ENCODE results near the gene CST7. TPM values are rescaled to one million over a fixed set of nuclear protein-coding genes. Genes with fewer than 3 reads are reported as not detected.

CST7 gene
- total RNA-seq, 1 experiment from 2014 or later: not detected

GRCh38 chr20:24963672-24964505 lies 14.8 kb downstream of the CST7 start:
- ChIA-PET CTCF (no interaction called here), POLR2A (no interaction called here)
- Histone ChIP-seq H3K27me3 (ENCODE audit: control insufficient read depth, insufficient read depth, low read length) (no peaks in the 10 kb centered on the region), H3K27ac (ENCODE audit: low read length) (no peak overlapping the region), H3K4me1 (ENCODE audit: control insufficient read depth, insufficient read depth, low read length) (no peaks in the 10 kb centered on the region), H3K9me3 (ENCODE audit: control insufficient read depth, insufficient read depth, low read depth, low read length) (no peaks in the 10 kb centered on the region), H3K36me3 (ENCODE audit: control insufficient read depth, insufficient read depth, low read length) (peaks cover 2% of the 10 kb centered on the region), H3K4me3 (ENCODE audit: low read depth in 2 of 2, low read length in 2 of 2) (no peak overlapping the region)
- BruUV-seq (replicated peaks): no TSS peak
- TF ChIP-seq SIN3A (IDR thresholded peaks at IDR 0.05; ENCODE audit: borderline replicate concordance, insufficient read depth, low read depth, low read length) (no peak), TCF7L2 (IDR thresholded peaks at IDR 0.05; ENCODE audit: low read depth, low read length) (no peak), REST (IDR thresholded peaks at IDR 0.05; ENCODE audit: insufficient read depth in 1 of 2, low read depth in 2 of 2, low read length in 1 of 2) (no peak), POLR2AphosphoS5 (IDR thresholded peaks at IDR 0.05; ENCODE audit: low read depth, low read length) (no peak), CTCF (IDR thresholded peaks at IDR 0.05) (no peak)
- DNase-seq (ENCODE audit: low read depth, low spot score): no peak
- in situ Hi-C loops (cut with HindIII; ENCODE audit: low pct_unique_long_range_greater_than_20kb, low sequenced_read_pairs) (no loop called here), intact Hi-C loops (cut with micrococcal nuclease; ENCODE audit: unreplicated experiment) (no loop called here)
- ATAC-seq: no peak

GRCh38 chr20:24964506-24964840 lies 15.4 kb downstream of the CST7 start:
- ChIA-PET CTCF (no interaction called here), POLR2A (no interaction called here)
- BruUV-seq (replicated peaks): no TSS peak
- in situ Hi-C loops (cut with HindIII; ENCODE audit: low pct_unique_long_range_greater_than_20kb, low sequenced_read_pairs) (no loop called here), intact Hi-C loops (cut with micrococcal nuclease; ENCODE audit: unreplicated experiment) (no loop called here)
- Histone ChIP-seq H3K36me3 (ENCODE audit: control insufficient read depth, insufficient read depth, low read length) (peaks cover 2% of the 10 kb centered on the region), H3K4me3 (ENCODE audit: low read depth in 2 of 2, low read length in 2 of 2) (no peak overlapping the region), H3K4me1 (ENCODE audit: control insufficient read depth, insufficient read depth, low read length) (no peaks in the 10 kb centered on the region), H3K9me3 (ENCODE audit: control insufficient read depth, insufficient read depth, low read depth, low read length) (no peaks in the 10 kb centered on the region), H3K27me3 (ENCODE audit: control insufficient read depth, insufficient read depth, low read length) (no peaks in the 10 kb centered on the region), H3K27ac (ENCODE audit: low read length) (no peak overlapping the region)
- ATAC-seq (no peak), DNase-seq (ENCODE audit: low read depth, low spot score) (no peak)
- TF ChIP-seq REST (IDR thresholded peaks at IDR 0.05; ENCODE audit: insufficient read depth in 1 of 2, low read depth in 2 of 2, low read length in 1 of 2): no peak
- no peak for TF ChIP-seq TCF7L2 (IDR thresholded peaks at IDR 0.05; ENCODE audit: low read depth, low read length)
- TF ChIP-seq SIN3A (IDR thresholded peaks at IDR 0.05; ENCODE audit: borderline replicate concordance, insufficient read depth, low read depth, low read length): no peak
- TF ChIP-seq POLR2AphosphoS5 (IDR thresholded peaks at IDR 0.05; ENCODE audit: low read depth, low read length): no peak
- no peak for TF ChIP-seq CTCF (IDR thresholded peaks at IDR 0.05)
